Tracheal epithelial cell (primary cell): ENCODE data around the gene PLXNB2. TPM values are rescaled to one million over a fixed set of nuclear protein-coding genes. Genes with fewer than 3 reads are reported as not detected.

Source experiments
- total RNA-seq: library from RNA; depleted of rRNA; stranded (reverse); fragments of >200 nt; gene quantifications from 2 replicates; pipeline ENCODE4 v1.2.1, GENCODE V29; 2014

The PLXNB2 gene
- total RNA-seq, result 127 and 141 TPM in 2 replicates

DNA sequence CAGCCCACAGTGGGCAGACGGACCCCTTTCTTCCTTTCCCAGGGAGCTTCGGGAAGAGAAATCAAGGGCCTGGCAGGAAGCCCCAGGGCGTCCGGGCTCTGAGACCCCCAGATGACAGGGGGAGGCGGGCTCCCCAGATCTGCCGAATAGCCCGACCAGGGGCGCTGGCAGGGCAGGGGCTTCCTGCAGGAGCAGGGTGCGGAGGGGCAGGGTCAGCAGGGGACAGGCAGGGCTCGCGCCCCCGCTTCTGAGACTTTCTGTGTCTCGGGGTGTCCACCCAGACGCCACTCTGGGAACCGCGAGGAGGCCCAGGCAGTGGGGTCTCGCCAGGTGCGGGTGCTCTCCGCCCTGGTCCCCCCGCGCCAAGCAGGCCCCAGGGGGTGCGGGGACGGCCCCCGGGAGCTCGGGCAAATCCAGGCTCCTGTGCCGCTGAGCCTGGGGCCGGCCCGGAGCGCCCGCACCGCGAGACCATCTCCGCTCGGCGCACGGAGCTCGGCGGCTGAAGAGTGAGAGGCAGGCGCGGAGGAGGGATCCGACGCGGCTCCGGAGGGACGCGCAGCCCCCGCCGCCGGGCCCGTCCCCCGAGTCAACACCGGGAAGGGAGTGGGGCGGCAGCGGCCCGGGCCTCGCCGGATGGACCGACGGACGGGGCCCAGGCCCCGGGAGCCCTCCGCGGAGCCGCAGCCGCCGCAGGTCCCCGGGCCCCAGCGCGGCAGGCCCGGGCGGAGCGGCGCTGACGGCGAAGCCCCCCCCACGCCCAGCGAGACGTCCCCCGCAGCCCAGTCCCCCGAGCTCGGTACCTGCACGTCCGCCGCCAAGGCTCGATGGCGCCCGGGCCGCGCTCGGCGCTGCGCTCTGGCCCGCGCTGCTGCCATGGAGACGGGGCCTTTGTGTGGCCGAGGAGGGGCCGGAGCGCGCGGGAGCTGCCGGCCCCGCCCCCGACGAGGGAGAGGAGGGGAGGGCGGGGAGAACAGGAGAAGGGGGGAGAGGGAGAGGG is at the start of gene PLXNB2:
TSS of gene PLXNB2 (minus strand) at position 894 of the 997 bp plus-strand sequence. CDS start 17,062 bp downstream, outside the sequence.

GRCh38 chr22:50342651-50343540 is 35.5 kb upstream of the PLXNB2 start, which contains the start of gene PPP6R2:
Gene PPP6R2 (plus strand): TSS chr22:50343327. CDS start chr22:50393909, 50,582 bp downstream.

GRCh38 chr22:50326956-50327710 is 19.7 kb upstream of the PLXNB2 start, which contains the start of gene DENND6B:
Gene DENND6B (minus strand): TSS chr22:50327012. CDS start chr22:50326988, 24 bp downstream.

DNA sequence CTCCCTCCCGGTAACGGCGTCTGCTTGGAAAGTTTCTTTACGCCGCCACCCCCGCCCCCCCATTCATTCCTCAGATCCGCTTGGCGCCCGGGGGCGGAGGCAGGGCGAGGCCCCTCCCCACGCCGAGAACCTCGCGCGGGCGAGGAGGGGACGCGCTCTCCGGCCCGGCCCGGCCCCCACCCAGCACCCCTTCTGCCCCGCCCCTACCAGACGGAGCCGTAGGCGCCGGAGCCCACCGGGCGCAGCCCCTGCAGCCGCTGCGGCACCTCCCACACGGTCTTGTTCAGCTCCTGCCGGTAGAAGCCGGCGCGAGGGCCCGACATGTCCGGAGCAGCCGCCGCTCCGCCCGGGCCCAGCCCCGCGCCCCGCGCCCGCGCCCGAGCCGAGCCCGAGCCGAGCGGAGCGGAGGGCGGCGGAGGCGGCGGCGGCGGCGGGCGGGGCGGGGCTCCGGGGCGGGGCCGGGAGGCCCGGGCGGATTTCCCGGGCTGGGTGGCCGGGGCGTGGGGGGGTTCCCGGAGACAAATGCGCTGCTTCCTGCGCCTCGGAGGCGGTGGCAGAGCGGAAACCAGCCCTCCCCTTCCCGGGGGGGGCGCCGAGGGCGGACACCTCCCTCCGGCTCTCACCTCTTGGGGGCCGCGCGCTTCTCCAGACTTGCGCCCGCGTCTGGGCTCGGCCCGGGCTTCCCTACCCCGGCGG is 37.3 kb downstream of the PLXNB2 start, which contains the start of gene MAPK11:
TSS of gene MAPK11 (minus strand) at position 411 of the 696 bp plus-strand sequence. CDS start at position 323, 88 bp downstream.

GRCh38 chr22:50261615-50262459 is 45.6 kb downstream of the PLXNB2 start, which contains the start of gene MAPK12:
Gene MAPK12 (minus strand): TSS chr22:50261683. CDS start chr22:50261509, 174 bp downstream.

DNA sequence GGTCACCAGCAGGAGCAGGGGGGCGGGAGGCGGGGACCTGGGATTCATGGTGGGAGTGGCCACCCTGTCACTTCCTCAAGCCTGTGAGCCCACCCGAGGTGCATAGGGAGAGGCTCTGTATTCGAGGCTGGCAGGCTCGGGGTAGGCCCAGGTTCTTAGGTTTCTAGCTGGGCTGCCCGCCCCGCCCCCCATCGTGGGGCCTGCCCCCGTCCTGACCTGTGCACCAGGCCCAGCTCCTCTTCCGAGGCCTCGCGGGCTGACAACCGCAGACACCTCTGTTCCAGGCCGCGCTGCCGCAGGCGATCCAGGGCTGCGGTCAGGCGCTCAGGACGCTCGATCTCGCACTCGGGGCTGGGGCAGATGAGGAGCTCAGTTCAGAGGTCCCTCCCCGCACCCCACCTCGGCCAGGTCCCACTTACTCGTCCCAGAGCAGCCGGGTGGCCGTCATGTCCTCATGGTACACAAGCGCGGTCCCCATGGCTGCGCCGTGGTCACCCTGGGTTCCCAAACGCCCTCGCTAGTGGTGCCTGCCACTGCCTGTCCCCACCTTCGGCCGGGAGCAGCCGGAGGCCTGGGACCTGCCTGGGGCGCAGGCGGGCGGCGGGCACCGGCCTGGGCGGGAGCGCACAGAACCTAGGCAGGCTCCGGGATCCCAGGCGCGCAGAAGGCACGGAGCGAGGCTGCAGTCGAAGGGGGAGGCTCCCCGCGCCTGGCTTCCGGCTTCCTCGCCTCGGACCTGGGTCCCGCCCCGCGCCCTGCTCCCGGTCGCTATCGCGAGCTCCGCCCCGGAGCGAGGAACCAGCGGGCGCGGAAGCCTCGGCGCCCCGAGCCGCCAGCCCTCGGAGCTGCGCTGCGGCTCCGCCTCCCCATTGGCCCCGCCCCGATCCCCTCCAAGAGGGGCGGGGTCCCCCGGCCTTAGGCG is 56.6 kb downstream of the PLXNB2 start, which contains the start of gene HDAC10:
TSS of gene HDAC10 (minus strand) at position 711 of the 922 bp plus-strand sequence. CDS start at position 478, 233 bp downstream.

GRCh38 chr22:50244420-50245213 is 62.8 kb downstream of the PLXNB2 start, which contains the start of gene TUBGCP6:
Gene TUBGCP6 (minus strand): TSS chr22:50245023. CDS start chr22:50244459, 564 bp downstream.

Other genes starting within 250 kb of the PLXNB2 start
- gene TTLL8, start 249.3 kb downstream of the PLXNB2 start, total RNA-seq, result not detected in 2 replicates
- under 0.01 and 0.72 TPM in 2 replicates for gene MLC1, start 222.2 kb downstream of the PLXNB2 start, total RNA-seq
- 0.48 and 0.64 TPM in 2 replicates for gene MOV10L1, start 217.6 kb downstream of the PLXNB2 start, total RNA-seq
- gene PANX2, start 136.9 kb downstream of the PLXNB2 start, total RNA-seq, result under 0.01 and 0.48 TPM in 2 replicates
- 34.7 and 40.0 TPM in 2 replicates for gene TRABD, start 121.7 kb downstream of the PLXNB2 start, total RNA-seq
- 33.0 and 47.5 TPM in 2 replicates for gene SELENOO, start 106.6 kb downstream of the PLXNB2 start, total RNA-seq
- gene TUBGCP6, start 62.6 kb downstream of the PLXNB2 start, total RNA-seq, result 19.4 and 23.6 TPM in 2 replicates
- 16.9 and 17.7 TPM in 2 replicates for gene HDAC10, start 56.4 kb downstream of the PLXNB2 start, total RNA-seq
- 11.7 and 27.7 TPM in 2 replicates for gene MAPK12, start 46.0 kb downstream of the PLXNB2 start, total RNA-seq
- gene MAPK11, start 37.3 kb downstream of the PLXNB2 start, total RNA-seq, result 2.8 and 5.8 TPM in 2 replicates
- 0.96 and 1.7 TPM in 2 replicates for gene DENND6B, start 19.4 kb upstream of the PLXNB2 start, total RNA-seq
- gene PPP6R2, start 35.7 kb upstream of the PLXNB2 start, total RNA-seq, result 44.8 and 55.9 TPM in 2 replicates
- gene SBF1, start 167.4 kb upstream of the PLXNB2 start, total RNA-seq, result 102 and 137 TPM in 2 replicates
- gene ADM2, start 173.9 kb upstream of the PLXNB2 start, total RNA-seq, result 2.7 and 4.3 TPM in 2 replicates
- gene MIOX, start 179.2 kb upstream of the PLXNB2 start, total RNA-seq, result 0.72 TPM in 1 of 2 replicates, not detected in the other
- gene LMF2, start 200.1 kb upstream of the PLXNB2 start, total RNA-seq, result 21.7 and 31.5 TPM in 2 replicates
- 24.7 and 28.9 TPM in 2 replicates for gene NCAPH2, start 200.6 kb upstream of the PLXNB2 start, total RNA-seq
- gene SCO2, start 218.0 kb upstream of the PLXNB2 start, total RNA-seq, result 0.72 and 10.2 TPM in 2 replicates
- gene TYMP, start 222.4 kb upstream of the PLXNB2 start, total RNA-seq, result 22.0 and 234 TPM in 2 replicates
- gene KLHDC7B, start 238.3 kb upstream of the PLXNB2 start, total RNA-seq, result 0.24 and 0.43 TPM in 2 replicates